Ureter (tissue), 1 donor: ENCODE data around the gene ROBO2. TPM values are rescaled to one million over a fixed set of nuclear protein-coding genes. Genes with fewer than 3 reads are reported as not detected.

ENCODE experiments used
- DNase-seq: peaks from one replicate; pipeline ENCODE4 v3.0.0-alpha.2; 2020; ENCODE audit warnings: low spot score
- total RNA-seq: library from RNA; stranded (reverse); gene quantifications from one replicate; pipeline ENCODE4 v1.2.4, GENCODE V29; 2023
- donor health status: DM: yes; HTN: yes; CAD: no.

ROBO2 gene
- total RNA-seq, 1 donor from 2014 or later = 0.39 TPM

- no peak for DNase-seq
Observed at GRCh38 chr3:77479021-77479420, 439.1 kb downstream of the ROBO2 start.

- no peak for DNase-seq
Observed at GRCh38 chr3:77489216-77489615, 449.3 kb downstream of the ROBO2 start.

- DNase-seq = no peak
Observed at GRCh38 chr3:77491961-77492360, 452.1 kb downstream of the ROBO2 start.

- DNase-seq = no peak
Observed at GRCh38 chr3:77500721-77501120, 460.8 kb downstream of the ROBO2 start.

GRCh38 chr3:77506384-77506783 lies 466.5 kb downstream of the ROBO2 start:
- DNase-seq = no peak

- DNase-seq = no peak
Observed at GRCh38 chr3:77513542-77513941, 473.6 kb downstream of the ROBO2 start.

GRCh38 chr3:77514766-77515165 lies 474.9 kb downstream of the ROBO2 start:
- no peak for DNase-seq

GRCh38 chr3:77524463-77524862 lies 484.6 kb downstream of the ROBO2 start:
- no peak for DNase-seq

GRCh38 chr3:77524946-77525682 lies 485.2 kb downstream of the ROBO2 start:
- no peak for DNase-seq

GRCh38 chr3:77526573-77527113 lies 486.7 kb downstream of the ROBO2 start:
- DNase-seq = no peak

- DNase-seq = no peak
Observed at GRCh38 chr3:77529522-77529921, 489.6 kb downstream of the ROBO2 start.

- DNase-seq = no peak
Observed at GRCh38 chr3:77530870-77531269, 491.0 kb downstream of the ROBO2 start.

- DNase-seq = no peak
Observed at GRCh38 chr3:77535116-77535515, 495.2 kb downstream of the ROBO2 start.

- DNase-seq = no peak
Observed at GRCh38 chr3:77536038-77536775, 496.3 kb downstream of the ROBO2 start.

GRCh38 chr3:77539014-77539413 lies 499.1 kb downstream of the ROBO2 start:
- DNase-seq = no peak

GRCh38 chr3:77539677-77540076 lies 499.8 kb downstream of the ROBO2 start:
- no peak for DNase-seq

GRCh38 chr3:77541203-77541922 lies 501.5 kb downstream of the ROBO2 start:
- no peak for DNase-seq

GRCh38 chr3:77546246-77546645 lies 506.3 kb downstream of the ROBO2 start:
- no peak for DNase-seq

GRCh38 chr3:77549034-77549433 lies 509.1 kb downstream of the ROBO2 start:
- no peak for DNase-seq

- DNase-seq = no peak
Observed at GRCh38 chr3:77553240-77553639, 513.3 kb downstream of the ROBO2 start.

- no peak for DNase-seq
Observed at GRCh38 chr3:77562089-77562488, 522.2 kb downstream of the ROBO2 start.

GRCh38 chr3:77563012-77563411 lies 523.1 kb downstream of the ROBO2 start:
- no peak for DNase-seq
